Fibroblast of lung (primary cell): ENCODE measurements around the gene GPATCH3. TPM values are rescaled to one million over a fixed set of nuclear protein-coding genes. Genes with fewer than 3 reads are reported as not detected.
"Not testable (repeated sequence)": the region's sequence is repeated elsewhere in the genome, so short reads cannot be mapped to it uniquely, and the experiment has no call there.

Experiments
- DNase-seq, 2 donors: peaks; one replicate each; pipeline versions ENCODE4 v3.0.0 to v3.0.0-alpha.2; 2010; ENCODE audit warnings: low read depth in 2 of 2
- H2AFZ ChIP-seq: 2 replicates; pipeline ENCODE4 v1.5.1; 2012; ENCODE audit warnings: low read length, control low read depth, inconsistent platforms
- H3K27ac ChIP-seq: 2 replicates; pipeline ENCODE4 v1.5.1; 2011; ENCODE audit warnings: low read length, control low read depth; ENCODE audit not compliant: insufficient read depth
- H3K27me3 ChIP-seq: 2 replicates; pipeline ENCODE4 v1.5.1; 2011; ENCODE audit warnings: mild to moderate bottlenecking, low read length; ENCODE audit not compliant: control insufficient read depth, insufficient read depth
- H3K36me3 ChIP-seq: 2 replicates; pipeline ENCODE4 v1.5.1; 2011; ENCODE audit warnings: low read length; ENCODE audit not compliant: control insufficient read depth, insufficient read depth
- H3K4me1 ChIP-seq: 2 replicates; pipeline ENCODE4 v1.5.1; 2011; ENCODE audit warnings: low read length; ENCODE audit not compliant: control insufficient read depth, insufficient read depth; ENCODE audit errors: extremely low read depth
- H3K4me2 ChIP-seq: 2 replicates; pipeline ENCODE4 v1.5.1; 2011; ENCODE audit warnings: low read length, control low read depth; ENCODE audit not compliant: insufficient read depth; ENCODE audit errors: extremely low read depth
- H3K4me3 ChIP-seq, 4 experiments: fragments of 200-600 bp in 1 of 4; sonication (generic) in 1 of 4; replicated peaks in 1 of 4; 2 replicates each; pipeline ENCODE4 v1.5.1; 2011 to 2016; ENCODE audit warnings: low read length in 4 of 4, low read depth in 3 of 4, mild to moderate bottlenecking in 3 of 4, control low read depth in 2 of 4, inconsistent platforms in 1 of 4, mixed read lengths in 1 of 4; ENCODE audit not compliant: insufficient read depth in 1 of 4; ENCODE audit errors: control extremely low read depth in 1 of 4
- H3K79me2 ChIP-seq: 2 replicates; pipeline ENCODE4 v1.5.1; 2012; ENCODE audit warnings: mild to moderate bottlenecking, low read length, inconsistent platforms; ENCODE audit not compliant: control insufficient read depth, insufficient read depth
- H3K9ac ChIP-seq: 2 replicates; pipeline ENCODE4 v1.5.1; 2011; ENCODE audit warnings: mild to moderate bottlenecking, low read length, control low read depth; ENCODE audit not compliant: insufficient read depth
- H3K9me3 ChIP-seq: 2 replicates; pipeline ENCODE4 v1.5.1; 2012; ENCODE audit warnings: low read depth, low read length; ENCODE audit not compliant: control insufficient read depth, insufficient read depth
- H4K20me1 ChIP-seq: 2 replicates; pipeline ENCODE4 v1.5.1; 2011; ENCODE audit warnings: low read length; ENCODE audit not compliant: control insufficient read depth, insufficient read depth; ENCODE audit errors: extremely low read depth
- EZH2 ChIP-seq: IDR thresholded peaks from 2 replicates; pipeline ENCODE4 v1.5.1; 2012; ENCODE audit warnings: low read length, control low read depth, mild to moderate bottlenecking; ENCODE audit errors: missing control alignments
- polyA plus RNA-seq, 2 donors: library from polyadenylated mRNA; depleted of rRNA in 1 of 2; stranded (reverse) in 1 of 2; unstranded in 1 of 2; fragments of >200 nt; gene quantifications; 2 replicates each; pipeline ENCODE4 v1.2.1, GENCODE V29; 2011 to 2012; ENCODE audit warnings: missing spikeins in 1 of 2
- total RNA-seq: library from RNA; depleted of rRNA; stranded (reverse); fragments of >200 nt; gene quantifications from 2 replicates; pipeline ENCODE4 v1.2.1, GENCODE V29; 2014
- TF ChIP-seq, protein P1 (sequence below), 2 donors: IDR thresholded peaks in 1 of 2; conservative IDR thresholded peaks in 1 of 2; 1 replicate in 1 of 2; 2 replicates in 1 of 2; pipeline ENCODE4 v1.5.1; 2011 to 2012; ENCODE audit warnings: low read length in 2 of 2, control low read depth in 1 of 2, inconsistent platforms in 1 of 2, low read depth in 1 of 2, mild to moderate bottlenecking in 1 of 2

The GPATCH3 gene
- total and polyA plus RNA-seq, 2 donors (not counting 1 experiment from before 2014, with no cell fraction given), result 4.9 to 11.4 TPM

DNA sequence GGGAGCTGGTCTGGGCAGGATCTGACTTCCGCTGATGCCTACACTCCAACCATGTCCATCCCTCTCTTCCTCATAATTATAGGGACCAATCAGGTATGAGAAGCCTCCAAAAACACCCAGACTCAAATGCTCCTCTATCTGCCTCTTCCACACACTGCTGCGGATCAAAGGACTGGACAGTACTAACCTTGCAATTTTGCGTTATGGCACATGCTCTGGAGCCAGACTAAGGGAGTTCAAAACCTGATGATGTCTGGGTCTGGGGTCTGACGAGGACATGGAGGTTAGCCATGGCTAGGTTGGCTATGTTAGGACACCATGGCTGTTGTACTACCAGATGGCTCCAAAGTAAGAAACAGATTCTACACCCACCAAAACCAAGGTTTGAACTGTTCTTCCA, 20.5 kb downstream of the GPATCH3 start:
- Histone ChIP-seq H3K36me3 (peaks cover 19% of the 10 kb centered on the region), H3K79me2 (no peaks in the 10 kb centered on the region), H3K4me3 (no peak overlapping the region), H3K4me1 (no peaks in the 10 kb centered on the region), H3K9ac (no peak overlapping the region), H3K27me3 (no peaks in the 10 kb centered on the region), H4K20me1 (no peaks in the 10 kb centered on the region), H2AFZ (no peak overlapping the region), H3K27ac (no peak overlapping the region), H3K9me3 (no peaks in the 10 kb centered on the region), H3K4me2 (no peak overlapping the region)
- no peak for TF ChIP-seq EZH2
- TF ChIP-seq, protein P1, sequence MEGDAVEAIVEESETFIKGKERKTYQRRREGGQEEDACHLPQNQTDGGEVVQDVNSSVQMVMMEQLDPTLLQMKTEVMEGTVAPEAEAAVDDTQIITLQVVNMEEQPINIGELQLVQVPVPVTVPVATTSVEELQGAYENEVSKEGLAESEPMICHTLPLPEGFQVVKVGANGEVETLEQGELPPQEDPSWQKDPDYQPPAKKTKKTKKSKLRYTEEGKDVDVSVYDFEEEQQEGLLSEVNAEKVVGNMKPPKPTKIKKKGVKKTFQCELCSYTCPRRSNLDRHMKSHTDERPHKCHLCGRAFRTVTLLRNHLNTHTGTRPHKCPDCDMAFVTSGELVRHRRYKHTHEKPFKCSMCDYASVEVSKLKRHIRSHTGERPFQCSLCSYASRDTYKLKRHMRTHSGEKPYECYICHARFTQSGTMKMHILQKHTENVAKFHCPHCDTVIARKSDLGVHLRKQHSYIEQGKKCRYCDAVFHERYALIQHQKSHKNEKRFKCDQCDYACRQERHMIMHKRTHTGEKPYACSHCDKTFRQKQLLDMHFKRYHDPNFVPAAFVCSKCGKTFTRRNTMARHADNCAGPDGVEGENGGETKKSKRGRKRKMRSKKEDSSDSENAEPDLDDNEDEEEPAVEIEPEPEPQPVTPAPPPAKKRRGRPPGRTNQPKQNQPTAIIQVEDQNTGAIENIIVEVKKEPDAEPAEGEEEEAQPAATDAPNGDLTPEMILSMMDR (conservative IDR thresholded peaks at IDR 0.05 in 1 of 2, IDR thresholded peaks at IDR 0.05 in 1 of 2; ENCODE audit: low read depth in 1 of 2, low read length in 2 of 2), result no peak
- DNase-seq, result no peak

DNA sequence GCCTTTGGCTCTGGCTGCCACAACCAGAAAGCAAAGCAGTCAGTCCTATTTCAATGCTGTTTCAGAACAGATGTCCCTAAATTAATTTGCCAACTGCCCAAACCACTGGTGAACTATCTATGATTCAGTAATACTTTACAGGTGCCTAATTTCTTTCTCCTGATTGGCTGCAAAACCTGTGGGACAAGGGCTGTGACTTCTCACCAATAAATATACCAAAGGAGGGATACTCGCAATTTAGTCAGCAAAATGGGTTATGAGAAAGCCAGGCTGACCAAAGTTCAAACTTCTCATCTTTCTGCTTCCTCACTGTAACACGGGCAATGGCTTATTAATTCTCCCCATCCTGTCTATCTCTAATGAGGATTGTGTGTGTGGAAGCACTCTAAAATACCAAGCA, 22.9 kb downstream of the GPATCH3 start:
- Histone ChIP-seq H3K4me1 (no peaks in the 10 kb centered on the region), H3K27ac (no peak overlapping the region), H2AFZ (no peak overlapping the region), H3K79me2 (no peaks in the 10 kb centered on the region), H3K9ac (no peak overlapping the region), H3K9me3 (no peaks in the 10 kb centered on the region), H3K4me3 (no peak overlapping the region), H3K27me3 (no peaks in the 10 kb centered on the region), H3K36me3 (peaks cover 10% of the 10 kb centered on the region), H4K20me1 (no peaks in the 10 kb centered on the region), H3K4me2 (no peak overlapping the region)
- no peak for DNase-seq
- no peak for TF ChIP-seq EZH2

DNA sequence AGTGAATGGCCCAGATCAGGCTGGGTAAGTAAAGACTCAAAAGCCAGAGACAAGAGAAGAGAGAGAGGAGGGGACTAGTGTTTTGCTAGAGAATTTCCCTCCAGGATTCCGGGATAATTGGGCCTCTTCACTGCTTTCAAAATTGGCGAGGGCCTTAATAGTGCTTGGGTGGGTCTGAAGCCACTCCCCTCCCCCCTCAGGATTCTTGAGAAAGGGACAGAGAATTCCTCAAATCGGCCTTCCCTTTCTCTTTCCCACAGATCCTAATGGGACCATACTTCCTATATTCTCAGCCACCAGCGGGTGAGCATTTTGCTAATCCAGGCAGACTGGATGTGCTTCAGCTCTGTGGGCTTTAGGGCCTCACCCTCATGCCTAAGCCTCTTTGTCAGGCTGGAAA, 25.4 kb downstream of the GPATCH3 start:
- peaks cover 9% of the 10 kb centered on the region for H3K36me3 ChIP-seq
- H4K20me1 ChIP-seq, result no peaks in the 10 kb centered on the region
- no peaks in the 10 kb centered on the region for H3K79me2 ChIP-seq
- no peak overlapping the region for H2AFZ ChIP-seq
- TF ChIP-seq EZH2, result no peak
- TF ChIP-seq, protein P1 (conservative IDR thresholded peaks at IDR 0.05 in 1 of 2, IDR thresholded peaks at IDR 0.05 in 1 of 2; ENCODE audit: low read depth in 1 of 2, low read length in 2 of 2), result no peak
- no peak overlapping the region for H3K27ac ChIP-seq
- no peak overlapping the region for H3K4me3 ChIP-seq
- no peak for DNase-seq
- no peak overlapping the region for H3K9ac ChIP-seq
- no peak overlapping the region for H3K4me2 ChIP-seq
- H3K27me3 ChIP-seq, result no peaks in the 10 kb centered on the region
- no peaks in the 10 kb centered on the region for H3K4me1 ChIP-seq
- H3K9me3 ChIP-seq, result no peaks in the 10 kb centered on the region

DNA sequence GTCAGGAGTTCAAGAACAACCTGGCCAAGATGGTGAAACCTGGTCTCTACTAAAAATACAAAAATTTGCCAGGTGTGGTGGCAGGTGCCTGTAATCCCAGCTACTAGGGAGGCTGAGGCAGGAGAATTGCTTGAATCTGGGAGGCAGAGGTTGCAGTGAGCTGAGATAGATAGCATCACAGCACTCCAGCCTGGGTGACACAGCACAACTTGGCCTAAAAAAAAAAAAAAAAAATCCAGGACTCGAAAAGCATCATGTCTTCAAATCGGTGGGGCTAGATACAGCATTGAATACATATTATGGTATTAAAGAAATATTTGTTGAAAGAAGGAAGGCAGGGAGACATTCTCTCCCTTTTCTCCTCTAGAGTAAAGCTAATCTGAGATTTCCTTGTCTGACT, 27.2 kb downstream of the GPATCH3 start:
- H2AFZ ChIP-seq, H3K9me3 ChIP-seq, H3K4me2 ChIP-seq, DNase-seq, H3K79me2 ChIP-seq, H3K4me3 ChIP-seq, H4K20me1 ChIP-seq, H3K27me3 ChIP-seq, H3K27ac ChIP-seq, H3K9ac ChIP-seq, H3K36me3 ChIP-seq, H3K4me1 ChIP-seq: not testable (repeated sequence)
